Stimulated activated naive CD8-positive, alpha-beta T cell treated with anti-CD3 and anti-CD28 coated beads, Interleukin-15, Interleukin-2, amounts not matched to agents 100 ng/mL and 50 ng/mL, for 24 hours (primary cell): ENCODE measurements around the gene SNPH.
"Not testable (repeated sequence)": the region's sequence is repeated elsewhere in the genome, so short reads cannot be mapped to it uniquely, and the experiment has no call there.

Experiments used
- H3K27ac Mint-ChIP-seq: one replicate; pipeline ENCODE4 v1.8.0; 2021; ENCODE audit warnings: mild to moderate bottlenecking, mixed read lengths
- H3K27me3 Mint-ChIP-seq: one replicate; pipeline ENCODE4 v1.8.0; 2021; ENCODE audit warnings: mixed read lengths
- H3K36me3 Mint-ChIP-seq: one replicate; pipeline ENCODE4 v1.8.0; 2021; ENCODE audit warnings: low read depth, mixed read lengths
- H3K4me1 Mint-ChIP-seq: one replicate; pipeline ENCODE4 v1.8.0; 2021; ENCODE audit warnings: low read depth, mixed read lengths
- H3K4me3 Mint-ChIP-seq: one replicate; pipeline ENCODE4 v1.8.0; 2021; ENCODE audit warnings: mild to moderate bottlenecking, mixed read lengths
- H3K9me3 Mint-ChIP-seq: one replicate; pipeline ENCODE4 v1.8.0; 2021; ENCODE audit warnings: mixed read lengths

The SNPH gene

GRCh38 chr20:1338801-1339200 lies 72.7 kb downstream of the SNPH start:
- no peak overlapping the region for H3K27ac Mint-ChIP-seq
- no peaks in the 10 kb centered on the region for H3K9me3 Mint-ChIP-seq
- H3K27me3 Mint-ChIP-seq: no peaks in the 10 kb centered on the region
- H3K4me3 Mint-ChIP-seq: no peak overlapping the region
- peaks cover 26% of the 10 kb centered on the region for H3K4me1 Mint-ChIP-seq
- H3K36me3 Mint-ChIP-seq: peaks cover 4% of the 10 kb centered on the region

GRCh38 chr20:1341561-1342265 lies 75.6 kb downstream of the SNPH start:
- H3K36me3 Mint-ChIP-seq: peaks cover 8% of the 10 kb centered on the region
- H3K27ac Mint-ChIP-seq: no peak overlapping the region
- no peak overlapping the region for H3K4me3 Mint-ChIP-seq

GRCh38 chr20:1343446-1344124 lies 77.5 kb downstream of the SNPH start:
- H3K4me3 Mint-ChIP-seq, H3K27ac Mint-ChIP-seq, H3K9me3 Mint-ChIP-seq, H3K27me3 Mint-ChIP-seq: not testable (repeated sequence)
- Mint-ChIP-seq H3K4me1 (peaks cover 33% of the 10 kb centered on the region), H3K36me3 (peaks cover 24% of the 10 kb centered on the region)

More at GRCh38 chr20:1341561-1342265, 75.6 kb downstream of the SNPH start:
- Mint-ChIP-seq H3K4me1 (peaks cover 33% of the 10 kb centered on the region), H3K27me3 (no peaks in the 10 kb centered on the region), H3K9me3 (no peaks in the 10 kb centered on the region)

- H3K27ac Mint-ChIP-seq: no peak overlapping the region
- H3K4me3 Mint-ChIP-seq: no peak overlapping the region
- no peaks in the 10 kb centered on the region for H3K27me3 Mint-ChIP-seq
- peaks cover 37% of the 10 kb centered on the region for H3K36me3 Mint-ChIP-seq
- H3K4me1 Mint-ChIP-seq: peaks cover 36% of the 10 kb centered on the region
- peaks cover 14% of the 10 kb centered on the region for H3K9me3 Mint-ChIP-seq
Observed at GRCh38 chr20:1345030-1345755, 79.1 kb downstream of the SNPH start.

- peaks cover 42% of the 10 kb centered on the region for H3K36me3 Mint-ChIP-seq
- no peaks in the 10 kb centered on the region for H3K27me3 Mint-ChIP-seq
- peaks cover 14% of the 10 kb centered on the region for H3K9me3 Mint-ChIP-seq
- H3K4me3 Mint-ChIP-seq: no peak overlapping the region
- peaks cover 38% of the 10 kb centered on the region for H3K4me1 Mint-ChIP-seq
- no peak overlapping the region for H3K27ac Mint-ChIP-seq
Observed at GRCh38 chr20:1345756-1346093, 79.6 kb downstream of the SNPH start.

GRCh38 chr20:1346315-1346969 lies 80.3 kb downstream of the SNPH start:
- H3K4me1 Mint-ChIP-seq: peaks cover 45% of the 10 kb centered on the region
- H3K27ac Mint-ChIP-seq: no peak overlapping the region
- H3K9me3 Mint-ChIP-seq: peaks cover 14% of the 10 kb centered on the region
- peaks cover 49% of the 10 kb centered on the region for H3K36me3 Mint-ChIP-seq
- H3K4me3 Mint-ChIP-seq: no peak overlapping the region
- H3K27me3 Mint-ChIP-seq: no peaks in the 10 kb centered on the region

- Mint-ChIP-seq H3K9me3 (peaks cover 9% of the 10 kb centered on the region), H3K27me3 (no peaks in the 10 kb centered on the region), H3K4me1 (peaks cover 37% of the 10 kb centered on the region), H3K4me3 (no peak overlapping the region), H3K36me3 (peaks cover 83% of the 10 kb centered on the region), H3K27ac (no peak overlapping the region)
Observed at GRCh38 chr20:1353956-1354355, 87.9 kb downstream of the SNPH start.

- H3K4me3 Mint-ChIP-seq: peak overlapping the region; percentile 57
- H3K4me1 Mint-ChIP-seq: peaks cover 63% of the 10 kb centered on the region
- peaks cover 88% of the 10 kb centered on the region for H3K36me3 Mint-ChIP-seq
- H3K9me3 Mint-ChIP-seq: no peaks in the 10 kb centered on the region
- peak overlapping the region; percentile 65 for H3K27ac Mint-ChIP-seq
- H3K27me3 Mint-ChIP-seq: no peaks in the 10 kb centered on the region
Observed at GRCh38 chr20:1357921-1358671, 92.0 kb downstream of the SNPH start.
